Measurements from ENCODE around the gene FNTB.
"Not testable (repeated sequence)": the region's sequence is repeated elsewhere in the genome, so short reads cannot be mapped to it uniquely, and the experiment has no call there.

FNTB gene

DNA sequence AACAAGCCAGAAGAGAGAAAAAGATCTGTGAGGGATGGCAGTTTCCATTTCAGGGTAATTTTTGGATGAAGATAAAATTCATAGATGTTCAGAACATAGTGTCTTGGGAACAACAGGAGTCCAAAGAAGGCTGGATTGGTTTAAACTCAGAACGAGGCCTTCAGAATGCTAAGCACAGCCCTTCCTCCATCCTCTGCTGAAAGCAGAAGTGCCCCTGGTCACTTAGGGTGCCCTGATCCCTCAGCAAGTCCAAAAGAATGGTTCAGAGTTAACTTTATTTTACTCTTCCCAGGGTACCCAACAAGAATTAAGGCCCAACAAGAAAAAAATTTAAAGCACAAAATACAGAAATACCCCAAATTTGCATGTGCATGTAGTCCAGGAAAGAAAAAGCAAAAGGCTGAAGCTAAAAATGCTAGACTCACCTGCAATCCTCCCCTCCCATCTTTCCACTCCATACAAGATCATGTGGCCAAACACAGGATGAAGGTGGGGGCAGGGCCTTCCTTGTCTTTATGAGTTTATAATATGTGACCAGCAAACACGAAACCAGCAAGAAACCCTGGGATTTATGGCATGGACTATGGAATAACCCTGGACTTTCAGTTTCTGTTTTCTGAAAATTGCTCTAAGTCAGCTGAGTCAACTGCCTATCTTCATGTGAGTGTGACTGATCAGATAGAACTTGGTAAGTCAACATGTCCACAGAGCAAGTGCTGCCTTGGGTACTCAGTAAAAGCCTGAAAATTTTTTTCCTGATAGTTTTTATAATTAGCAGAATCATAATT lies 94.5 kb downstream of the FNTB start:
- in situ Hi-C loops (cut with MboI; ENCODE audit: low sequenced_read_pairs): no loop called here

- in situ Hi-C loops (cut with MboI; ENCODE audit: low sequenced_read_pairs): no loop called here
Observed at GRCh38 chr14:65082930-65083329, 96.2 kb downstream of the FNTB start.

- in situ Hi-C loops (cut with MboI; ENCODE audit: low sequenced_read_pairs): no loop called here
Observed at GRCh38 chr14:65084554-65085505, 98.1 kb downstream of the FNTB start.

GRCh38 chr14:65086686-65087085 lies 100.0 kb downstream of the FNTB start:
- in situ Hi-C loops (cut with MboI; ENCODE audit: low sequenced_read_pairs): not testable (repeated sequence)

GRCh38 chr14:65087835-65088234 lies 101.1 kb downstream of the FNTB start:
- in situ Hi-C loops (cut with MboI; ENCODE audit: low sequenced_read_pairs): not testable (repeated sequence)

- in situ Hi-C loops (cut with MboI; ENCODE audit: low sequenced_read_pairs): no loop called here
Observed at GRCh38 chr14:65092349-65092748, 105.7 kb downstream of the FNTB start.

- in situ Hi-C loops (cut with MboI; ENCODE audit: low sequenced_read_pairs): no loop called here
Observed at GRCh38 chr14:65095633-65096205, 109.0 kb downstream of the FNTB start.

DNA sequence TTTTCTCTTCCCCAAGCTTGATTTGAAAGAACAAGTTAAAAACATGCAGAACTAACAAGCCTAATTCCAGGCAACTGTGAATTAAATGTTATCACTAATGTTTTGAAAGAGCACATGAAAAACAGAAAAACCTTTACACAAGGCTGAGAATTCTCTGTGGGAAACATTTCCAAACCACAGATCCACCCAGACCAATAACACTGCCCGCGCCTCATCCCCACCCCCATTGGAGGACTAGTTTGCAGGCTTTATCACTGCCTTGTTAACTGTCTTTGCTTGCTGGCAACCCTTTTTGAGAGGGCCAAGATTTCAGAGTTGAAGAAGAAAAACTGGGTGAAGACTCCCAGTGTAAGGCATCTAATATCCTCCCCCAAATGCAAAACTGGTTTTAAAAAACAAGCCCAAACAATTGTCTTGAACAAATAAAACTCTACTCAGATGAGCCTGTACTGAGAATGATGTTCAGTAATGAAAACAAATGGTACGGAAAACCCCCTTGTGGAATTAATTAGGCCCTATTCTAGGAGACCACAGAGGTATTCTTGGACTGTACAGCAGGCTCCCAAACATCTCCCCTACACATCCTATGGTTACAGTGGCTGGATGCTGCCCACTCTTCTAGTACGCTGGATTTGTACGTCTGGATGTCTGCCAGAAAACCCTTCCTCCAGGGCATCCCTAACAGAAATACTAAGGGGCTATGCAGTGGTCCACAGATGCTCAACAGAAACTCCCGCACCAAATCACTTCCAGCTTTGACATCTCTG lies 109.8 kb downstream of the FNTB start:
- in situ Hi-C loops (cut with MboI; ENCODE audit: low sequenced_read_pairs): no loop called here

DNA sequence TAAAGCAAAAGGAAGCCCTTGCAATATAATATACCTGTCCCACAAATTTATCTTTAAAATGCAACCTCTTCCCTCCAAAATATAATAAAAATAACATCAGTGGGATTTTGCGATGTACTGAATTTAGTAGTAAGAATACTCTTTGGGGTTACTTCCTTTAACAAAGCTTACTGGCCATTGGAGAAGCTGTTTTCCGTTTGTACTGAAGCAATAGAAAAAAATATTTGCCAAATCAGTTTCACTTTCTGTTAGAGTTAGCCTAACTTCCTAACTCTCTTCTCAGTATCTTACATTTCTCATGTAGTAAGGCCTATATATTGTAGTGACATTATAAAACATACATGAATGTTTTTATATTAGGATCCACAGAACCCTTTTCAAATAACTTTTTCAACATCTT lies 111.9 kb downstream of the FNTB start:
- in situ Hi-C loops (cut with MboI; ENCODE audit: low sequenced_read_pairs): no loop called here

GRCh38 chr14:65100922-65101541 lies 114.3 kb downstream of the FNTB start:
- in situ Hi-C loops (cut with MboI; ENCODE audit: low sequenced_read_pairs): no loop called here

GRCh38 chr14:65101631-65102440 lies 115.1 kb downstream of the FNTB start:
- in situ Hi-C loops (cut with MboI; ENCODE audit: low sequenced_read_pairs): no loop called here

GRCh38 chr14:65102441-65103149 lies 115.9 kb downstream of the FNTB start, which contains the start of gene MAX:
Gene MAX, minus strand, starts transcription at chr14:65102517. Its CDS starts 178 bp downstream, at chr14:65102339.
- in situ Hi-C loops (cut with MboI; ENCODE audit: low sequenced_read_pairs): no loop called here

GRCh38 chr14:65103150-65103760 lies 116.6 kb downstream of the FNTB start:
- in situ Hi-C loops (cut with MboI; ENCODE audit: low sequenced_read_pairs): no loop called here

DNA sequence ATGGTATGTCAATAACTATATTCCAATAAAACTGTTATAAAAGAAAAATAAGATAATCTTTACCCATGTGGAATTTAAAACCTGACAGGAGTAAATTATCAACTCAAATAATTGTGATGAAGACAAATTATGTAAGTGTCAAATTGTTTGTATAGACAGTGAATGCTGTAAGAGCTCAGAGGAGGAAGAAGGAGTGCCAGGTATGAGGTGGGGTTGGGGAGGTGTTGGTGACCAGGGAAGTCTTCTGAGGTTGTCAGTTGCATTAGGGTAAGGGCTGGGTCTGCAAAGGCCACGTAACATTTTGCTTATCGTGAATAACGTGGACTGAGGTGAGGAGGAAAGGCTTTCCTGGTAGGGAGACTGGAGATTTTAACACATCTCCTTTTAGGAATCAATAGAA lies 118.1 kb downstream of the FNTB start:
- in situ Hi-C loops (cut with MboI; ENCODE audit: low sequenced_read_pairs): no loop called here

- in situ Hi-C loops (cut with MboI; ENCODE audit: low sequenced_read_pairs): no loop called here
Observed at GRCh38 chr14:65106316-65106715, 119.6 kb downstream of the FNTB start.

- in situ Hi-C loops (cut with MboI; ENCODE audit: low sequenced_read_pairs): no loop called here
Observed at GRCh38 chr14:65106736-65107135, 120.0 kb downstream of the FNTB start.

DNA sequence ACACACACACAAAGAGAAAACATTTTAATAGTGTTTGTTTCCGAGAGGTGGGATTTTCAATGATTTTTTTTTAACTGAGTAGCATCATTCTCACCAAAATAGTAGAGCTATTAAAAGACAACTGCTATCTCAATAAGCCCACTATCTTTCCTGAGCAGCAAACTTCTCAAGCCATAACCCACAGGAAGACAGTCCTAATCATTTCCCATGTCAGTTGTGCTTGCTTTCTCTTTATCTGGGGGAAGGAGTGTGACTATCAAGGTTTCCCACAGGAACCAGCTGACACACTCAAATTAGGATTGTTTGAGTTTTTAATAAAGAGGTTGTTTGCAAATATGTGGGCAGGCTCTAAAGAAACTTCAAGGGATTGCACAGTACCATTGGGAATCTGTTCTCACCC lies 120.5 kb downstream of the FNTB start:
- in situ Hi-C loops (cut with MboI; ENCODE audit: low sequenced_read_pairs): no loop called here

DNA sequence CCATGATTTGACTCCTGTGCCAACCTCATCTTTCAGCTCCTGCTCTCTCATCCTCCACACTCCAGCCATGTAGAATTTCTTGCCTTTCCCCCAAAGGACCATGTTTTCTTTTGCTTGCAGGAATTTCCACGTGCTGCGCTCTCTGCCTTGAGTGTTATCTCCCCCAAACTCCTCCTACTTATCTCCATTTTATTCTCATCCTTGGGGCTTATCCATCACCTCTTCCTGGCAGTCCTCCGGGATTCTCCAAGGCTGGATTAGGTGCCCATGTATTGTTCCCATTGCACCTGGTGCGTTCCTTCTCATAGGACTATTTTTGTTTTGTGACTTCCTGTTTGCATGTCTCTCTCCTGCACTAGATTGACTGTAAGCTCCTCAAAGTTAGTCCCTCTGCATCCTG lies 122.7 kb downstream of the FNTB start:
- in situ Hi-C loops (cut with MboI; ENCODE audit: low sequenced_read_pairs): no loop called here
